ENCODE measurements around the gene GABARAP.
A peak's percentile ranks its signal among the peaks of the same experiment; 100 is the strongest.

- TF ChIP-seq YY1 (tag by site-specific recombination; IDR thresholded peaks at IDR 0.05) = no peak
- peak; percentile 60; the same call in 1 of the 2 replicates for TF ChIP-seq KLF17 (tag by site-specific recombination; IDR thresholded peaks at IDR 0.05)
- TF ChIP-seq ZNF692 (tag by site-specific recombination; IDR thresholded peaks at IDR 0.05) = no peak
- TF ChIP-seq CTCF (tag by site-specific recombination; IDR thresholded peaks at IDR 0.05) = no peak
- TF ChIP-seq ZNF274 (IDR thresholded peaks at IDR 0.05; ENCODE audit: low read length) = no peak
- no peak for TF ChIP-seq ZNF274 (tag by site-specific recombination; IDR thresholded peaks at IDR 0.05; ENCODE audit: borderline replicate concordance)
- peak; percentile 81 for TF ChIP-seq HIC1 (tag by site-specific recombination; IDR thresholded peaks at IDR 0.05)
- no peak for TF ChIP-seq ZNF548 (tag by site-specific recombination; IDR thresholded peaks at IDR 0.05)
- TF ChIP-seq TRIM28 (IDR thresholded peaks at IDR 0.05; ENCODE audit: borderline replicate concordance, low read length) = no peak
- TF ChIP-seq, protein P1, sequence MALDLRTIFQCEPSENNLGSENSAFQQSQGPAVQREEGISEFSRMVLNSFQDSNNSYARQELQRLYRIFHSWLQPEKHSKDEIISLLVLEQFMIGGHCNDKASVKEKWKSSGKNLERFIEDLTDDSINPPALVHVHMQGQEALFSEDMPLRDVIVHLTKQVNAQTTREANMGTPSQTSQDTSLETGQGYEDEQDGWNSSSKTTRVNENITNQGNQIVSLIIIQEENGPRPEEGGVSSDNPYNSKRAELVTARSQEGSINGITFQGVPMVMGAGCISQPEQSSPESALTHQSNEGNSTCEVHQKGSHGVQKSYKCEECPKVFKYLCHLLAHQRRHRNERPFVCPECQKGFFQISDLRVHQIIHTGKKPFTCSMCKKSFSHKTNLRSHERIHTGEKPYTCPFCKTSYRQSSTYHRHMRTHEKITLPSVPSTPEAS (tag by site-specific recombination; IDR thresholded peaks at IDR 0.05) = no peak
- TF ChIP-seq SP2 (tag by site-specific recombination; IDR thresholded peaks at IDR 0.05) = no peak; the same call in 1 of the 2 replicates
- no peak for TF ChIP-seq ZNF558 (tag by site-specific recombination; IDR thresholded peaks at IDR 0.05)
Observed at GRCh38 chr17:7217113-7217987, 24.9 kb downstream of the GABARAP start.
